Stomach (tissue), 4 donors: ENCODE data around the gene OR7G1.

Experiments
- POLR2A ChIP-seq, 4 donors: fragments of 450-650 bp; IDR thresholded peaks; one replicate each; pipeline ENCODE4 v1.6.1; 2016; ENCODE audit warnings: antibody characterized with exemption in 4 of 4, control low read depth in 2 of 4, mild to moderate bottlenecking in 1 of 4, moderate library complexity in 1 of 4
- POLR2AphosphoS5 ChIP-seq, 3 donors: sonication (generic); formaldehyde crosslinking; IDR thresholded peaks; one replicate each; pipeline ENCODE4 v1.6.1; 2016; ENCODE audit warnings: antibody characterized with exemption in 3 of 3
- TF ChIP-seq, protein P1 (sequence below), 7 experiments: fragments of 450-650 bp in 4 of 7; fragments of 200-600 bp in 3 of 7; sonication (generic) in 3 of 7; IDR thresholded peaks; one replicate each; pipeline ENCODE4 v1.5.1; 2016 to 2019; ENCODE audit warnings: antibody characterized with exemption in 7 of 7, control low read depth in 2 of 7, mild to moderate bottlenecking in 1 of 7

DNA sequence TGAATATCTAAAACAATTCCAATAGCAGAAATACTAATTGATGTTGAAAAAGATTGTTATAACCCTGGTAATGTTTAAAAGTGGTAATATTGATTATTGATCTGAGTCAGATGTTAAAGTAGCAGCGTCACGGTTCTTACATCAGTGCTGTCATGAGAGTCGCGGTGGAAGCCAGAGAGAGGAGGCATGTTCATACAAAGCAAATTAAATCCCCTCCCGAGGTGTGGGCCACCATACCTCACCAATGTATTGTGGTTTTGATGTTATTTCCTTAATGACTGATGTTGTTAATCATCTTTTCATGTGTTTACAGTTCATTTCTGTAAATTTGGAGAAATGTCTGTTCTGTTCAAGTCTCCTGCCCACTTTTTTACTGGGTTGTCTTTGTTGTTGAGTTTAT, 35.8 kb upstream of the OR7G1 start:
- TF ChIP-seq, protein P1, sequence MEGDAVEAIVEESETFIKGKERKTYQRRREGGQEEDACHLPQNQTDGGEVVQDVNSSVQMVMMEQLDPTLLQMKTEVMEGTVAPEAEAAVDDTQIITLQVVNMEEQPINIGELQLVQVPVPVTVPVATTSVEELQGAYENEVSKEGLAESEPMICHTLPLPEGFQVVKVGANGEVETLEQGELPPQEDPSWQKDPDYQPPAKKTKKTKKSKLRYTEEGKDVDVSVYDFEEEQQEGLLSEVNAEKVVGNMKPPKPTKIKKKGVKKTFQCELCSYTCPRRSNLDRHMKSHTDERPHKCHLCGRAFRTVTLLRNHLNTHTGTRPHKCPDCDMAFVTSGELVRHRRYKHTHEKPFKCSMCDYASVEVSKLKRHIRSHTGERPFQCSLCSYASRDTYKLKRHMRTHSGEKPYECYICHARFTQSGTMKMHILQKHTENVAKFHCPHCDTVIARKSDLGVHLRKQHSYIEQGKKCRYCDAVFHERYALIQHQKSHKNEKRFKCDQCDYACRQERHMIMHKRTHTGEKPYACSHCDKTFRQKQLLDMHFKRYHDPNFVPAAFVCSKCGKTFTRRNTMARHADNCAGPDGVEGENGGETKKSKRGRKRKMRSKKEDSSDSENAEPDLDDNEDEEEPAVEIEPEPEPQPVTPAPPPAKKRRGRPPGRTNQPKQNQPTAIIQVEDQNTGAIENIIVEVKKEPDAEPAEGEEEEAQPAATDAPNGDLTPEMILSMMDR (IDR thresholded peaks at IDR 0.05) = no peak
- TF ChIP-seq POLR2A (IDR thresholded peaks at IDR 0.05) (no peak), POLR2AphosphoS5 (IDR thresholded peaks at IDR 0.05) (no peak)
